Caki2 (cell line): ENCODE measurements around the gene FAM78B. TPM values are rescaled to one million over a fixed set of nuclear protein-coding genes. Genes with fewer than 3 reads are reported as not detected.
A peak's percentile ranks its signal among the peaks of the same experiment; 100 is the strongest.

Experiments used
- DNase-seq: peaks from one replicate; pipeline ENCODE4 v3.0.0-alpha.2; 2015; ENCODE audit warnings: low read depth
- in situ Hi-C: cut with HindIII; loops from 2 replicates; pipeline ENCODE4 v1.10.0; 2016; ENCODE audit warnings: low sequenced_read_pairs, low pct_unique_long_range_greater_than_20kb, mixed read lengths
- total RNA-seq: library from RNA; depleted of rRNA; stranded (reverse); fragments of >200 nt; shearing (Covaris generic); gene quantifications from 2 replicates; pipeline ENCODE4 v1.2.3, GENCODE V29; 2014; ENCODE audit warnings: low replicate concordance

The FAM78B gene
- total RNA-seq, 1 experiment from 2014 or later = 0.68 TPM

GRCh38 chr1:166084613-166085012 is 82.2 kb downstream of the FAM78B start:
- no peak for DNase-seq
- in situ Hi-C loops = no loop called here

GRCh38 chr1:166083887-166084286 is 82.9 kb downstream of the FAM78B start:
- in situ Hi-C loops = no loop called here
- DNase-seq = no peak

DNA sequence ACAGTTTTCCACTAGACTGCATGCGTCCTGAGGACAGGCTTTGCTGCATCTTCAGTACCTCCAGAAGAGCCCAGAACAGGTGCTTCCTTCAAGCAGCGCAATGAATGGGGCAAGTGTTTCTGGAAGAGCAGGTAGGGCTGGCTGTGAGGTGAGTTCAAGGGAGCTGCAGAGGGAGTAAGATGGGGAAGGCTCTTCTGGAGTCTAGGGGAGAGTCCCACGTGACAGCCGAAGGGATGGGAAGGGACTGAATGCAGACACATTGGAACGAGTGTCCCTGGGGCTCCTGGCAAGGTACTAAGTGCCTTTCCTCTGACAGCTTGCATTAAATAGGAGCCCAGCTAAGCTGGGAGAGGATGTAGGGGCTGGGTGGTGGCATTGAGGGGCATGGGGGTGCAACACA is 84.2 kb downstream of the FAM78B start:
- in situ Hi-C loops = no loop called here
- no peak for DNase-seq

DNA sequence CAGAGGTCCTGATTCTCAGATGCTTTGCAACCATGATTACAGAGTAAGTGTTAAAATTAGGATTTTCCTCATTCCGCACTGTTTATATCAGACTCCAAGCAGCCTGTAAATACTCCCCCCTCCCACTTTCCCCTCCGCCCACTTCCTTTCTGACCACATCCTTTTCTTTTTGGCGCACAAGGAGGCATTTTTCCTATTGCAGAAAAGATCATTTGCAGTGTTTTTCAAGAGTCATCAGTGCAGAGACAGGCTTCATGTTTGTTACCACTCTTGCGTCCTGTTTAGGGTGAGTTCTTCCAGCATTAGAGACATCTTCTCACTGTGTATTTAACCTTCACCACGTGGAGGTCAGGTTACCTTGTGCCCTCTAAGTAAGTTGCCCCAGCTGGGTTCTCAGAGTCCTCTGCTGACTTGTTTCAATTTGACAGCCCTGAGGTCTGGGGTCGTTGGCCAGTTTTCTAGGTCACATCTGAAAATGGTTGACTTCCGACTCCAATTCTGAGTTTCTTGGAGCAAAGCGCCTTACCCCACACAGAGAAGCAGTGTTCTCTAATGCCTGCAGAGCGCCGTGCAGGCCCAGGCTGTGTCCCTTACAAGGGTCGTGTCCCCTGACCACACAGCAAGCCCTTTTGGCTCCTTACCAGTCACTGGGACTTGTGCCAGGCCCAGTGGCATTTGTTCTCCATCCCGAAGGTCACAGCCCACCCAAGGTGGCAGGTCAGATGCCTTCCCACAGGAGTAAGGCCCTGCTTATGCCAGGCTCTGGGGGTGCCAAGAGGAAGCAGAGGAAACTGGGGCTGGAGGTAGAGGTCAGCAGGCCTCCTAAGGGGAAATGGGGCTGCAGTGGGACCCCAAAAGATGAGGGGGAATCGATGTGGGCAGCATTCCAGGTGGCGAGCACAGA is 85.6 kb downstream of the FAM78B start:
- in situ Hi-C loops = no loop called here
- DNase-seq = no peak

DNA sequence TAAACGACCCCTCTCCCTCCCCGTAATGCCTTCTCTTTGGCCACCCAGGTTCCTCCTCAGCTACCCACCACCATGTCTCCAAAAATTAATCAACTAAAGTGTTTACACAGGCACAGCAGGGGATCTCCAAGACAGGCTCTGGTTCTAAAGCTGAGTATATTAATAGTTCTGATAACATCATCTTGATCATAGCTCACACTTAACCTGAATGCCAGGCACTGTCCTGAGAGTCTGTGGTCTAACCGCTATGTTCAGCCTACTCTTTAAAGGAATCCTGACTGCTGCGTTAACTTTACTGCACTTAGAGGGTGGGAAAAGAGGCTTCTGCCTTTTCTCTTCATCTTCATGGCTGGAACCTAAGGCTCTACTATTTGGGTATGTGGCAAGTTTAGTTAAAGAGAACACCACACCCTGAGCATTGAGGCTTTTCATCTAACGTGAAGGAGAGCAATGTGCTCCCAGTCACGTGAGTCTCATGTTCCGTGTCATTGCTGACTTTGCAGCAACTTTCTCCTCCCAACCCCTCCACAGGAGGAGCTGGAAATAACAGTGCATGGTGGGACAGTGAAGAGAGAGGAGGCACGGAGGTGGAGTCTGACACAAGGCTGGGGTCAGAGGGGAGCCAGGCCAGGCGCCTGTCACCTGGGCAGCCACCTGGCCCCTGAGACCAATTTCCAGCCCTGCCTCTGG is 86.4 kb downstream of the FAM78B start:
- DNase-seq = no peak
- in situ Hi-C loops = no loop called here

DNA sequence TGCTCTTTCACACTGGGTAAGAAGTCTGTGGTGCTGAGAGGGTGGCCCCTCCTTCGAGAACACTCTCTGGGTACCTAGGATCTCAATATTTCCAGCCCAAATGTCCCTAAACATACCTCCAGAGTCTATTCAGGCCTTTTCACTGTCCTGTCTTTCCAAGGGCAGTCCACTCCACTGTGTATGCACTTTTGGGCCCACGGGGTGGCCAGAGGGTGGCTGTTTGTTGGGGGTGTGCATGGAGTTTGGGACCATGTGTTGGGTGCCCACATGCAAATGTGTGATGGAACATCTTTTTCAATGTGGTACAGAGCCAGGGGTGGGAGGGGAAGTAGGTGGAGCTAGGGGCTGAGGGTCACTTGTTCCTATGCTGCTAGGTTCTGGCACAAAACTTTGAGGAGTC is 87.5 kb downstream of the FAM78B start:
- no peak for DNase-seq
- in situ Hi-C loops = no loop called here

DNA sequence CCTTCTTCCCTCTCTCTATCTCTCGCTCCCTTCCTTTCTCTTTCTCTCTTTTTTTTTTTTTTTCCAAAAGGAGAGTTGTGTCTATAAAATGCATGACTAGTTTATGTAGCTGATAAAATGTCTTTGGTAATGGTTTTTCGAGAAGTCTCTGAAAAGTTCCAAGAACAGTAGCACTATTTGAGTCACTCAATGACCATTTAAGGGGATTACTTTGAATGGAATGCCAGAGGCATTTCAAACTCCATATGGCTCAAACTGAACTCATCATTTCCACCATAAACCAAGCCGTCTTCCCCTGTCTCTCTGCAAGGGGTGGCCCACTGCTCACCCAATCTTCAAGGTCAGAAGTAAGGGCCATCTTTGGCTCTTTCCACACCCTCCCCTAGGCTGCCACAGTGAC is 93.3 kb downstream of the FAM78B start:
- no peak for DNase-seq
- in situ Hi-C loops = no loop called here

GRCh38 chr1:166069390-166069789 is 97.4 kb downstream of the FAM78B start:
- in situ Hi-C loops = no loop called here
- DNase-seq = peak; percentile 17

DNA sequence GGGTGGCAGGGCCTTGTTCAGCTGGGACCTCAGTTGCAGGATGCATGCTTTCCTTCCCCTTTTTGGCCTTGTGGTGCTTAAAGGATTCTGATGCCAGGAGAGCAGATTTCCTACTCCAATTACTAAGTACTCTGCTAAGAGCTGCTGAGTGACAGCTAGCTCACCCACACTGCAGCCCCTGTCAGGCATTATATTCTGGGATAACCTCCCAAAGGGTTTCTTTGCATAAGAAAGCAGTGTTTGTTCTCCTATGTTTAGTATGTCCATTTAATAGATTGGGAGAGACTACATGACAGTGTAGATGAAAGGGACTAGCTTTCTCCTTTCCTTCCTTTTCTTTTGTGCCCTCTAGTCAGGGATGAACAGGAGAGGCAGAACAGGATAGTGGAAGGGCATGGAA is 100.7 kb downstream of the FAM78B start:
- in situ Hi-C loops = no loop called here
- no peak for DNase-seq

DNA sequence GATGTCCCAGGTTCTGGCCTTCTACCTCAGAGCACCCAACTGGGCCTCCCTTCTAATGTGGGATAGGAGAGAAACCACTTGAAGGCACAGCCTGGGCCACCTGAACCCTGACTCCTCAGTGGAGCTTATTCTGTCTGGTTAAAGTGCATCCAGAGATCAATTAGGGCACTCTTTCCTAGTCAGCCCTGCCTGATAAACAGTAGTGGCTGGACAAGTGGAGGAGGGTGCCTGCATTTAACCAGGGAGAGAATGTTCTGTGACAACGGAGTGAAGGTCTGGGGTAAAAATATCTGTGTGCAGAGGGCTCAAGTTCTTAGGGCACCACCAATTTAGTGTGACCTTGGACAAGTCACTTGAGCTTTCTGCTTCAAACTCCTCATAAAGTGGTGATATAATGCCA is 101.8 kb downstream of the FAM78B start:
- DNase-seq = no peak
- in situ Hi-C loops = no loop called here

GRCh38 chr1:166064313-166064926 is 102.4 kb downstream of the FAM78B start:
- in situ Hi-C loops = no loop called here
- DNase-seq = no peak

GRCh38 chr1:166063701-166064100 is 103.1 kb downstream of the FAM78B start:
- DNase-seq = no peak
- in situ Hi-C loops = no loop called here

DNA sequence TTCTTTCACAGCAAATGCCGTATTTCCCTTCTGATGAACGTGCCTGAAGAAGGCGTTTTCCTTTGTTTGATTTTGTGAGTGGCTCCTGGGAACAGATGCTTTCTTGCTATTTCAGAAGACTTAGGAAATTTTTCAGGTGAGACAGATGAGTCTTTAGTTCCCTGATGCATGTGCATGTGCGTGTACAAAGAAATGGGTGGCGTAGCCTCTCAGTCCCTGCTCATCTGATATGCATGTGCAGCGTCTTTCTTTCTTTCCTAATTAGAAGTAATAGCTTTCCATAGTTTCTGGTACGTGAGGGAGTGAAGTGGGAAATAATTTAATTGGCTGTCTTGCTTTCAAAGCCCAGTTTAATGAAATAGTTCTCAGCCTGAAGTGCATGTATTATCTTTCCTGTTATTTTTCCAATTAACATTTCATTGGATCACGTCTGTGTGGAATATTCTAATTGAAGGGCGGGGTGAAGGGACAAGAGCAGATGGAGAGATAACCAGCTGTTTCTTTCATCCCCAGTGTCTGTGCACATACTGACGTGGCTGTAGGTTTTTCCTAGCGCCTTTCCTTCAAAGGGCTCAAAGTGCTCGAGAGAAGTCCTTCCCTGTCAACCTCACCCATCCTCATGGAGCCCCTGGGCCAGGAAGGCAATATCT is 104.3 kb downstream of the FAM78B start:
- DNase-seq = no peak
- in situ Hi-C loops = no loop called here

- in situ Hi-C loops = no loop called here
- DNase-seq = no peak
Observed at GRCh38 chr1:166057650-166058049, 109.2 kb downstream of the FAM78B start.

GRCh38 chr1:166053395-166053794 is 113.4 kb downstream of the FAM78B start:
- no peak for DNase-seq
- in situ Hi-C loops = no loop called here

- DNase-seq = no peak
- in situ Hi-C loops = no loop called here
Observed at GRCh38 chr1:166040202-166040997, 126.4 kb downstream of the FAM78B start.

GRCh38 chr1:166039436-166040201 is 127.2 kb downstream of the FAM78B start:
- in situ Hi-C loops = no loop called here
- no peak for DNase-seq
